Measurements from ENCODE around the gene LIX1L. TPM values are rescaled to one million over a fixed set of nuclear protein-coding genes. Genes with fewer than 3 reads are reported as not detected.

Gene LIX1L
- total RNA-seq, 4 donors from 2014 or later, result 7.6 to 18.4 (median 11.3) TPM

GRCh38 chr1:145977486-145978470 lies 20.0 kb upstream of the LIX1L start:
- Histone ChIP-seq H3K27me3 (no peaks in the 10 kb centered on the region), H3K36me3 (no peaks in the 10 kb centered on the region), H3K27ac (peak overlapping the region; percentile 95), H3K4me1 (peaks cover 55% of the 10 kb centered on the region), H3K9me3 (no peaks in the 10 kb centered on the region), H3K4me3 (peak overlapping the region; percentile 30)
- peak; percentile 84 to 86 for DNase-seq (ENCODE audit: low spot score in 2 of 2)
- WGBS, result 20% methylated on average over 9 of the region's 9 CpGs
- TF ChIP-seq POLR2A (IDR thresholded peaks at IDR 0.05), result no peak
- TF ChIP-seq EP300 (IDR thresholded peaks at IDR 0.05), result no peak
- peak; percentile 77 to 90 for TF ChIP-seq CTCF (IDR thresholded peaks at IDR 0.05)
- peak in 2 of 3 donors; percentile 44 to 63 for TF ChIP-seq POLR2AphosphoS5 (IDR thresholded peaks at IDR 0.05)

- DNase-seq (ENCODE audit: low spot score in 2 of 2), result peak; percentile 63 to 67
- Histone ChIP-seq H3K27me3 (no peaks in the 10 kb centered on the region), H3K4me3 (no peak overlapping the region), H3K36me3 (no peaks in the 10 kb centered on the region), H3K4me1 (peaks cover 48% of the 10 kb centered on the region), H3K27ac (peak overlapping the region; percentile 95), H3K9me3 (no peaks in the 10 kb centered on the region)
- TF ChIP-seq CTCF (IDR thresholded peaks at IDR 0.05) (no peak), POLR2AphosphoS5 (IDR thresholded peaks at IDR 0.05) (no peak), POLR2A (IDR thresholded peaks at IDR 0.05) (no peak), EP300 (IDR thresholded peaks at IDR 0.05) (no peak)
- WGBS, result 74% methylated on average over 5 of the region's 5 CpGs
Observed at GRCh38 chr1:145977016-145977415, 19.2 kb upstream of the LIX1L start.

- H3K27me3 ChIP-seq, result no peaks in the 10 kb centered on the region
- peaks cover 32% of the 10 kb centered on the region for H3K4me1 ChIP-seq
- H3K27ac ChIP-seq, result no peak overlapping the region
- TF ChIP-seq POLR2AphosphoS5 (IDR thresholded peaks at IDR 0.05) (no peak), POLR2A (IDR thresholded peaks at IDR 0.05) (no peak), EP300 (IDR thresholded peaks at IDR 0.05) (no peak), CTCF (IDR thresholded peaks at IDR 0.05) (no peak)
- H3K4me3 ChIP-seq, result no peak overlapping the region
- H3K9me3 ChIP-seq, result no peaks in the 10 kb centered on the region
- H3K36me3 ChIP-seq, result no peaks in the 10 kb centered on the region
- peak in 1 of 2 donors; percentile 60 for DNase-seq (ENCODE audit: low spot score in 2 of 2)
- WGBS, result 68% methylated on average over 4 of the region's 4 CpGs
Observed at GRCh38 chr1:145975216-145975615, 17.4 kb upstream of the LIX1L start.

- H3K4me3 ChIP-seq, result no peak overlapping the region
- peaks cover 27% of the 10 kb centered on the region for H3K4me1 ChIP-seq
- H3K27me3 ChIP-seq, result no peaks in the 10 kb centered on the region
- no peak overlapping the region for H3K27ac ChIP-seq
- WGBS, result 84% methylated on average over 7 of the region's 7 CpGs
- no peaks in the 10 kb centered on the region for H3K9me3 ChIP-seq
- H3K36me3 ChIP-seq, result no peaks in the 10 kb centered on the region
- DNase-seq (ENCODE audit: low spot score in 2 of 2), result peak in 1 of 2 donors; percentile 48
- TF ChIP-seq POLR2A (IDR thresholded peaks at IDR 0.05) (no peak), EP300 (IDR thresholded peaks at IDR 0.05) (no peak), POLR2AphosphoS5 (IDR thresholded peaks at IDR 0.05) (no peak), CTCF (IDR thresholded peaks at IDR 0.05) (no peak)
Observed at GRCh38 chr1:145974721-145975120, 16.9 kb upstream of the LIX1L start.

GRCh38 chr1:145972580-145972979 lies 14.8 kb upstream of the LIX1L start:
- DNase-seq (ENCODE audit: low spot score in 2 of 2), result peak in 1 of 2 donors; percentile 37
- no peaks in the 10 kb centered on the region for H3K36me3 ChIP-seq
- H3K27ac ChIP-seq, result no peak overlapping the region
- H3K9me3 ChIP-seq, result no peaks in the 10 kb centered on the region
- no peak for TF ChIP-seq CTCF (IDR thresholded peaks at IDR 0.05)
- no peak for TF ChIP-seq POLR2A (IDR thresholded peaks at IDR 0.05)
- TF ChIP-seq EP300 (IDR thresholded peaks at IDR 0.05), result no peak
- no peak for TF ChIP-seq POLR2AphosphoS5 (IDR thresholded peaks at IDR 0.05)
- H3K27me3 ChIP-seq, result no peaks in the 10 kb centered on the region
- peaks cover 6% of the 10 kb centered on the region for H3K4me1 ChIP-seq
- no peak overlapping the region for H3K4me3 ChIP-seq
- 86% methylated on average over 7 of the region's 7 CpGs for WGBS
